CD4-positive, alpha-beta T cell treated with Interleukin-17A for 4 hours (primary cell): ENCODE measurements around the gene PEG3.

Experiments used
- DNase-seq: peaks from one replicate; pipeline ENCODE4 v3.0.0-alpha.2; 2020; ENCODE audit warnings: mixed read lengths

The PEG3 gene

GRCh38 chr19:56838909-56839651, 1.4 kb downstream of the PEG3 start:
- peak; percentile 9 for DNase-seq

GRCh38 chr19:56838024-56838908, 2.3 kb downstream of the PEG3 start:
- DNase-seq = no peak

GRCh38 chr19:56837492-56838023, 3.0 kb downstream of the PEG3 start:
- DNase-seq = no peak

GRCh38 chr19:56837004-56837403, 3.5 kb downstream of the PEG3 start:
- no peak for DNase-seq

GRCh38 chr19:56836059-56836458, 4.5 kb downstream of the PEG3 start:
- no peak for DNase-seq

- DNase-seq = no peak
Observed at GRCh38 chr19:56835401-56835800, 5.1 kb downstream of the PEG3 start.

- no peak for DNase-seq
Observed at GRCh38 chr19:56834564-56835375, 5.8 kb downstream of the PEG3 start.

GRCh38 chr19:56832352-56832928, 8.1 kb downstream of the PEG3 start:
- no peak for DNase-seq

GRCh38 chr19:56831255-56831654, 9.3 kb downstream of the PEG3 start:
- DNase-seq = no peak

GRCh38 chr19:56829596-56829995, 10.9 kb downstream of the PEG3 start:
- no peak for DNase-seq

GRCh38 chr19:56827708-56828107, 12.8 kb downstream of the PEG3 start:
- no peak for DNase-seq

- no peak for DNase-seq
Observed at GRCh38 chr19:56823956-56824355, 16.6 kb downstream of the PEG3 start.

- DNase-seq = no peak
Observed at GRCh38 chr19:56823417-56823816, 17.1 kb downstream of the PEG3 start.

GRCh38 chr19:56822755-56823154, 17.8 kb downstream of the PEG3 start:
- no peak for DNase-seq

- no peak for DNase-seq
Observed at GRCh38 chr19:56821675-56822074, 18.9 kb downstream of the PEG3 start.

GRCh38 chr19:56821209-56821608, 19.3 kb downstream of the PEG3 start:
- no peak for DNase-seq

- no peak for DNase-seq
Observed at GRCh38 chr19:56819166-56819565, 21.4 kb downstream of the PEG3 start.

GRCh38 chr19:56814656-56815055, 25.9 kb downstream of the PEG3 start:
- DNase-seq = no peak

- DNase-seq = no peak
Observed at GRCh38 chr19:56813531-56813930, 27.0 kb downstream of the PEG3 start.

GRCh38 chr19:56811480-56811879, 29.0 kb downstream of the PEG3 start:
- DNase-seq = no peak

- DNase-seq = no peak
Observed at GRCh38 chr19:56810260-56810659, 30.3 kb downstream of the PEG3 start.

- DNase-seq = no peak
Observed at GRCh38 chr19:56808717-56809392, 31.7 kb downstream of the PEG3 start.
